ENCODE data around the gene NAV2.

NAV2 gene

DNA sequence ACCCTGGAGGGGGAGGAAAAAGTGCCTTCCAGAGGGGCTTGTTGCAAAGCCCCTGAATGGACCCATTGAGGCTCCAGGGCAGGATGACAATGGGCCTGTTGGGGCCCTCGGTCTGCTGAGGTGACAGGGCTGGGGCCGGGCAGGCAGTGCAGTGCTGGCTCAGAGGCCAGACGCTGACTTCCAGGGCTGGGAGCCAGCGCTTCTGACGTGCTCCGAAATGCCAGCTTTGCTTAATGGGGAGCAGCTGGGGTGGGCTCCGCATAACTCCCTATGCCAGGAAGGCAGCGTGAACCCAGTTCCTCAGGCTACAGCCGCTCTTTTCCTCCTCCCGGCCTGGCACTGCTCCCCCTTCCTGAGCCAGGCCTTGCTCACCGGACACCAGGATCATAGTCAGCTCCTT is 17.7 kb downstream of the NAV2 start:
- no peaks in the 10 kb centered on the region; the same call in 1 of the 2 replicates for H3K4me1 ChIP-seq (ENCODE audit: control insufficient read depth, insufficient read depth, low read length)
- no peak overlapping the region for H3K27ac ChIP-seq (ENCODE audit: low read length)
- WGBS (ENCODE audit: insufficient coverage, insufficient read length): no CpG with 5 or more reads among the region's 11 CpGs
- DNase-seq (ENCODE audit: low read depth, low spot score): no peak
- H3K9me3 ChIP-seq (ENCODE audit: control insufficient read depth, insufficient read depth, low read length): no peaks in the 10 kb centered on the region
- no peaks in the 10 kb centered on the region for H3K27me3 ChIP-seq (ENCODE audit: control insufficient read depth, insufficient read depth, low read length)
- no peaks in the 10 kb centered on the region for H3K36me3 ChIP-seq (ENCODE audit: control insufficient read depth, insufficient read depth, low read length)
- H3K4me3 ChIP-seq (ENCODE audit: low read length): no peak overlapping the region

DNA sequence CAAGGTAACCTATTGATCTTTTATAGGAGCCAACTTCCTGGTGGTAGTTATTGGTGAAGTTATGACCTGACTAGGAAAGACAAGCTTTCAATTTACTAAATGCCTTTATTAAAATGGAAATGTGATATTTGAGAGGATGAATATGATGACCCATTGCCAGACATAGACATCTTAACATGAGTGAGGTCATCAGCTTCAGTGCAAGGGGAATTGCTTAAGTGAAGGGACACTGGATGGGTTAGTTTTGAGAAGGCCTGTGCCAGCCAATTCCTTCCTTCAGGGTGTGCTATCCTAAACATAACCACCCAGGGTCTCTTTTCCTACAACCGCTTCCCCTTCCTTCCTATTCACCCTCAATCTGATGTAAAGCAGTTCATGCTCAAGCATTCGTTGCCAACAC is 21.5 kb downstream of the NAV2 start:
- Histone ChIP-seq H3K4me1 (ENCODE audit: control insufficient read depth, insufficient read depth, low read length) (no peaks in the 10 kb centered on the region; the same call in 1 of the 2 replicates), H3K36me3 (ENCODE audit: control insufficient read depth, insufficient read depth, low read length) (no peaks in the 10 kb centered on the region), H3K27me3 (ENCODE audit: control insufficient read depth, insufficient read depth, low read length) (no peaks in the 10 kb centered on the region), H3K9me3 (ENCODE audit: control insufficient read depth, insufficient read depth, low read length) (no peaks in the 10 kb centered on the region), H3K4me3 (ENCODE audit: low read length) (no peak overlapping the region), H3K27ac (ENCODE audit: low read length) (no peak overlapping the region)
- WGBS (ENCODE audit: insufficient coverage, insufficient read length): no CpG with 5 or more reads among the region's 2 CpGs
- no peak for DNase-seq (ENCODE audit: low read depth, low spot score)

DNA sequence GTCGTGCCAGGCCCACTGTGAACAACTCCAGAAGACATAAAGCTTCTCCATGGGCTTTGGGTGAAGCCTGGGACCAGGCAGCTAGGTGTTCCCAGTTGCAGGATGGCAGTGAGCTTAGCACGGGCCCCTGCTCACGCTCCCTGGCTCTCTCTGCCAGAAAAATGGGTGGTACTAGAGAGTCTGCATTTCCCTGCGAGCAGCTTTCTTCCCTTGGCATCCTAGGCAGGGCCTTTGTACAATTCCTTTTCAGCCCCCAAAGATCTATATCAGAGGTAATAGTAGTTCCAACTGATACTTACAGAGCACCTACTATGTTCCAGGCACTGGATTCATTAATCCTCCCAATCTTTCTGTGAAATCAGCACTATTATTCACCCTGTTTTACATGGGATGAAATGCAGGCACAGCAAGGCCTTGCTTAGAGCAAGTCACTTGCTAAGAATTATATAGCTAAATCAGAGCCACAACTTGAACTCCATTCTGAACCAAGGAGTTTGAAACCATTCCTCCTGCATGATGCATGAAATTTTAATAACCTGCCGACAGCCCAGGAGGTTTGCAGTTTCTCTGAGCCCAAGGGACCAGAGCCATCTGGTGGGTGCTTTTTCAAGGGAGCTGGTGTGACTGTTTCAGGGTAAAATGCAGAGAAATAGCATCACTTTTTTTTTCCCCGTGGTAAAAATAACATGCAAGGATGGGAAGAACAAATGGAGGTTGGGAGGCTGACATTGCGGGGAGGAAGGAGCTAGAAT is 22.7 kb downstream of the NAV2 start:
- H3K9me3 ChIP-seq (ENCODE audit: control insufficient read depth, insufficient read depth, low read length): no peaks in the 10 kb centered on the region
- peaks cover 1% of the 10 kb centered on the region; the same call in 1 of the 2 replicates for H3K4me1 ChIP-seq (ENCODE audit: control insufficient read depth, insufficient read depth, low read length)
- H3K27me3 ChIP-seq (ENCODE audit: control insufficient read depth, insufficient read depth, low read length): no peaks in the 10 kb centered on the region
- no CpG with 5 or more reads among the region's 7 CpGs for WGBS (ENCODE audit: insufficient coverage, insufficient read length)
- no peak for DNase-seq (ENCODE audit: low read depth, low spot score)
- H3K36me3 ChIP-seq (ENCODE audit: control insufficient read depth, insufficient read depth, low read length): no peaks in the 10 kb centered on the region
- no peak overlapping the region for H3K4me3 ChIP-seq (ENCODE audit: low read length)
- no peak overlapping the region for H3K27ac ChIP-seq (ENCODE audit: low read length)

DNA sequence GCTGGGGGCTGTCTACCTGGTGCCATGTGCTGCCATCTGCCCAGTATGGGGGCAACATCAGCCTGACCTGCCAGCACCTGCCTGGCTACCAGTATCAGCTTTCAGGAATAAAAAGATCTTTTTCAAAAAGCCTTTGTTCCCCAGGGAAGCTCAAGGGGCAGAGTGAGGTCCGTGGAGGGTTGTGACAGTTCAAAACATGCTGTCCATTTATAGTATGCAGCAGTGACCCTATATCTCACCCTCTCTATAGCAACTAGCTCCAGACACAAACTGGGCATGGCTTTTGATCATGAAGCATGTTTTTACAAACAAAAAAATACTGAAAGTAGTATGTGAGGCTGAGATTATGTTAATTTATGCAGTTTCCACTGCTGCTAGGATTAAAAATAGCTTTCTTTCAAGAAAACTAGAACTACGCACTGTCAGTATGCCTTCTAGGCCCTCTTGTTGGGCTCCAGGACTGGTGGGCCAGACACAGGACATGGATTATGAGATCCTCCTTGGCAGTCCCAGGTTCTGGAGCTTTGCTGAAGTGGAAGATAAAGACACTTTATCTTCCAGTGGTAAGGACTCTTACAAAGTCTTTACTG is 23.4 kb downstream of the NAV2 start:
- H3K9me3 ChIP-seq (ENCODE audit: control insufficient read depth, insufficient read depth, low read length): no peaks in the 10 kb centered on the region
- H3K4me3 ChIP-seq (ENCODE audit: low read length): no peak overlapping the region
- DNase-seq (ENCODE audit: low read depth, low spot score): no peak
- H3K36me3 ChIP-seq (ENCODE audit: control insufficient read depth, insufficient read depth, low read length): no peaks in the 10 kb centered on the region
- no peak overlapping the region for H3K27ac ChIP-seq (ENCODE audit: low read length)
- 0 out of 2 replicates have a peak, but pooled peaks cover 1% of the 10 kb centered on the region for H3K4me1 ChIP-seq (ENCODE audit: control insufficient read depth, insufficient read depth, low read length)
- WGBS (ENCODE audit: insufficient coverage, insufficient read length): no CpG with 5 or more reads among the region's 2 CpGs
- H3K27me3 ChIP-seq (ENCODE audit: control insufficient read depth, insufficient read depth, low read length): no peaks in the 10 kb centered on the region

- Histone ChIP-seq H3K27me3 (ENCODE audit: control insufficient read depth, insufficient read depth, low read length) (no peaks in the 10 kb centered on the region), H3K27ac (ENCODE audit: low read length) (no peak overlapping the region), H3K9me3 (ENCODE audit: control insufficient read depth, insufficient read depth, low read length) (no peaks in the 10 kb centered on the region), H3K4me1 (ENCODE audit: control insufficient read depth, insufficient read depth, low read length) (0 out of 2 replicates have a peak, but pooled peaks cover 1% of the 10 kb centered on the region), H3K4me3 (ENCODE audit: low read length) (no peak overlapping the region), H3K36me3 (ENCODE audit: control insufficient read depth, insufficient read depth, low read length) (no peaks in the 10 kb centered on the region)
- no CpG with 5 or more reads among the region's 3 CpGs for WGBS (ENCODE audit: insufficient coverage, insufficient read length)
- DNase-seq (ENCODE audit: low read depth, low spot score): no peak
Observed at GRCh38 chr11:19736831-19737230, 24.2 kb downstream of the NAV2 start.

DNA sequence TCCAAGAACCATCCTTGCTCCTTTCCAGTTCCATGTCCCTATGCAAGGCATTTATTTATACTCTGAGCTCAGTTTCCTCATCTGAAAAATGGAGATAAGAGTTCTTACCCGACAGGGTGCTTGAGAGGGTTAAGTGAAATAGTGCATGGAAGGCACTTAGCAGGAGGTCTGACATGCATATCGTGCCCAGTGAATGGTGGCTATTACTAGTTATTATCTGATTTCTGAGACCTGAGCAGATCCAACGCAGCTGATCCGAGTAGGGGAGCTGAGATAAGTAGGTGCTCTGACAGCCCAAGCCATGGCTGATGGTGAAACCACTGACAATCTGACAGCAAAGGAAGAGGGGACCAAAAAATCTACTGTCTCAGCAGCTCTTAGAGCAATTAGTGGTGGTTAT is 24.9 kb downstream of the NAV2 start:
- Histone ChIP-seq H3K36me3 (ENCODE audit: control insufficient read depth, insufficient read depth, low read length) (no peaks in the 10 kb centered on the region), H3K4me3 (ENCODE audit: low read length) (no peak overlapping the region), H3K4me1 (ENCODE audit: control insufficient read depth, insufficient read depth, low read length) (0 out of 2 replicates have a peak, but pooled peaks cover 1% of the 10 kb centered on the region), H3K9me3 (ENCODE audit: control insufficient read depth, insufficient read depth, low read length) (no peaks in the 10 kb centered on the region), H3K27me3 (ENCODE audit: control insufficient read depth, insufficient read depth, low read length) (no peaks in the 10 kb centered on the region), H3K27ac (ENCODE audit: low read length) (no peak overlapping the region)
- no CpG with 5 or more reads among the region's 4 CpGs for WGBS (ENCODE audit: insufficient coverage, insufficient read length)
- no peak for DNase-seq (ENCODE audit: low read depth, low spot score)

GRCh38 chr11:19738124-19738523 is 25.5 kb downstream of the NAV2 start:
- no peak for DNase-seq (ENCODE audit: low read depth, low spot score)
- no CpG with 5 or more reads among the region's 3 CpGs for WGBS (ENCODE audit: insufficient coverage, insufficient read length)
- H3K4me3 ChIP-seq (ENCODE audit: low read length): no peak overlapping the region
- no peaks in the 10 kb centered on the region for H3K36me3 ChIP-seq (ENCODE audit: control insufficient read depth, insufficient read depth, low read length)
- H3K9me3 ChIP-seq (ENCODE audit: control insufficient read depth, insufficient read depth, low read length): no peaks in the 10 kb centered on the region
- no peak overlapping the region for H3K27ac ChIP-seq (ENCODE audit: low read length)
- 0 out of 2 replicates have a peak, but pooled peaks cover 1% of the 10 kb centered on the region for H3K4me1 ChIP-seq (ENCODE audit: control insufficient read depth, insufficient read depth, low read length)
- H3K27me3 ChIP-seq (ENCODE audit: control insufficient read depth, insufficient read depth, low read length): no peaks in the 10 kb centered on the region

DNA sequence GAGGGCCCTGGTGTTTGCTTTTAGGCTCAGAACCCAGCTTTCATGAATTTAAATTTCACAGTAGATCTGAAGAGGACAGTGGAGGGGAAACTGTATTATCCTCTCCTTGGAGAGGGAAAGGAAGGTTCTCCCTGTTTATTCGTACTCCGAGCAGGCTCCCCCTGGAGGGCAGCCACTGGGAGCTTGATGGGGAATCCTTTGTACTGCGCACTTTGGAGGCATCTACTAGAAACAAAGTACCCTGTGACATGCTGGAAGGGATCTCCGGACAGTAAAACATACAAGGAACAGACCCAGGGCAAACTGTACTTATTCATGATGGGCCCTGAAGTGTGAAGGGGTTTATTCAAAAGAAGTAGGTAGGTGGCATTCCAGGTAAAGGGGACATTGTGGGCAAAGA is 27.2 kb downstream of the NAV2 start:
- Histone ChIP-seq H3K4me3 (ENCODE audit: low read length) (no peak overlapping the region), H3K27ac (ENCODE audit: low read length) (no peak overlapping the region), H3K27me3 (ENCODE audit: control insufficient read depth, insufficient read depth, low read length) (no peaks in the 10 kb centered on the region), H3K4me1 (ENCODE audit: control insufficient read depth, insufficient read depth, low read length) (0 out of 2 replicates have a peak, but pooled peaks cover 1% of the 10 kb centered on the region), H3K36me3 (ENCODE audit: control insufficient read depth, insufficient read depth, low read length) (no peaks in the 10 kb centered on the region), H3K9me3 (ENCODE audit: control insufficient read depth, insufficient read depth, low read length) (no peaks in the 10 kb centered on the region)
- no CpG with 5 or more reads among the region's 4 CpGs for WGBS (ENCODE audit: insufficient coverage, insufficient read length)
- DNase-seq (ENCODE audit: low read depth, low spot score): no peak

- Histone ChIP-seq H3K4me3 (ENCODE audit: low read length) (no peak overlapping the region), H3K27me3 (ENCODE audit: control insufficient read depth, insufficient read depth, low read length) (no peaks in the 10 kb centered on the region), H3K36me3 (ENCODE audit: control insufficient read depth, insufficient read depth, low read length) (no peaks in the 10 kb centered on the region), H3K27ac (ENCODE audit: low read length) (no peak overlapping the region), H3K4me1 (ENCODE audit: control insufficient read depth, insufficient read depth, low read length) (0 out of 2 replicates have a peak, but pooled peaks cover 1% of the 10 kb centered on the region), H3K9me3 (ENCODE audit: control insufficient read depth, insufficient read depth, low read length) (no peaks in the 10 kb centered on the region)
- WGBS (ENCODE audit: insufficient coverage, insufficient read length): no CpG with 5 or more reads among the region's 1 CpG
- no peak for DNase-seq (ENCODE audit: low read depth, low spot score)
Observed at GRCh38 chr11:19740586-19740985, 27.9 kb downstream of the NAV2 start.

DNA sequence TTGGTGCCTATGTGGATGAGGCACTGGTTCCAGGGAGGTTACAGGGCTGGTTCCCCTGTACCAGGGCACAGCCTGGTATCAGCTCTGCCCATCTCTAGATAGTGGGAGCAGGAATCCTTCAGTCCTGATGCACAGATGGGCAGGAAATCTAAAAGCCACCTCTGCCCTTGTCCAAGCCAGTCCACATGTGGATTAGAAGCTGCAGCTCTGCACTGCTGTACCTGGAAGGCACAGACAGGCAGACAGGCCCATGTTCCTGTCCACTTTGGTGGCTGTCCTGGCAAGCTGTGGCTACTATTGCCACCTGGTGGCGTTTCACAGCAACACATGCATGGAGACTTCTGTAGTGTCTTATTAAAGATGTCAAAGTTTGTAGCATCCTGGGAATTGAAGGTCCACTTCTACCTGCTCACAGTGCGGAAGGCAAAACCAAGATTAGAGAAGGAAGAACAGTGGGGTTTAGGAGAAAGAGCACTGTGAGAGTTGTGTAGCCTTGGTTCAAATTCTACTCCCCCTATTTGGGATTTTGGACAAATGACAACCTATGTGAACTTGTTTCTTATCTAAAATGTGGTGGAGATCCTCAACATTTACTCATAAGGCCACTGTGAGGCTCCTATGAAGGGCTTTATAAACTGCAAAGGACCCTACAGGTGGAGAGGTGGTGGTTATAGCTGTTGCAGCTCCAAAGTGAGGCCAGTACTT is 30.1 kb downstream of the NAV2 start:
- WGBS (ENCODE audit: insufficient coverage, insufficient read length): no CpG with 5 or more reads among the region's 2 CpGs
- no peaks in the 10 kb centered on the region for H3K9me3 ChIP-seq (ENCODE audit: control insufficient read depth, insufficient read depth, low read length)
- peak; percentile 71 for DNase-seq (ENCODE audit: low read depth, low spot score)

More for the DNA sequence above, 30.1 kb downstream of the NAV2 start:
- no peaks in the 10 kb centered on the region for H3K27me3 ChIP-seq (ENCODE audit: control insufficient read depth, insufficient read depth, low read length)
- H3K4me1 ChIP-seq (ENCODE audit: control insufficient read depth, insufficient read depth, low read length): 0 out of 2 replicates have a peak, but pooled peaks cover 1% of the 10 kb centered on the region
- no peak overlapping the region for H3K27ac ChIP-seq (ENCODE audit: low read length)
- no peak overlapping the region for H3K4me3 ChIP-seq (ENCODE audit: low read length)
- H3K36me3 ChIP-seq (ENCODE audit: control insufficient read depth, insufficient read depth, low read length): no peaks in the 10 kb centered on the region
